ENCODE data around the gene CFB.

DNA sequence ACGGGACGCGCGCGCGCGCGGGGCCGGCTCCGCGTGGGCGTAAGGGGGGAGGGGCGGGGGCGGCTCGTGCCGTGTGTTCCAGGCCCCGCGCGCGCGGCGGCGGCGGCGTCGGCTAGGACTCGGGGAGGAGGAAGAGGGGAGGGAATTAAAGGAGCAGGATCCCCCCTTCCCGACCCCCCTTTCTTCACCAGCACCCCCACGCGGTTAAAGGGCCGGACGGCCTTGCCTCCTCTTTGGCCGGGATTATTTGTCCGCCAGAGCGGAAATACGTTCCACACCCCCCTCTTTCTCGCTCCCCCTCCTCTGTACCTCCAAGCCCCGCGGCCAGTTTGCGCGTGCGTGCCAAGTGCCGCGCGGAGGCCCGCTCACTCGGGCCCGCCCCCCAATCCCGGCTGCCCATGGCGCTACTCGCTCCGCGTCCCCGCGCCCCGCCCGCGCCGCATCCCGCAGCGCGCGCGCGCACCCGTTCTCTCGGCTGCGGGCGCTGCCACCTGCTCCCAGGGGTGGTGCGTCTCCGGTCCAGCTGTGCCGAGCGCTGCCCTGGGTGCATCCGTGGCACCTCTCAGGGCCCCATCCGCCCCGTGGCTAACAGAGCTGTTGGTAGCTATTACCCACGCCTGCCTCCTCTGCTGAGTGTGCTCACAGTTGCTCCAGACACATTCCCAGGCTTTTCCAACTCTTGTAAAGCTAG, 43.8 kb upstream of the CFB start, which contains the start of gene ZBTB12:
- TF ChIP-seq POLR2A (IDR thresholded peaks at IDR 0.05) = peak; percentile 46 to 72
- peak in 3 of 4 experiments; percentile 5 to 16 (median 15) for TF ChIP-seq CTCF (IDR thresholded peaks at IDR 0.05)
- TF ChIP-seq EP300 (IDR thresholded peaks at IDR 0.05) = no peak
- TF ChIP-seq POLR2AphosphoS5 (IDR thresholded peaks at IDR 0.05) = peak; percentile 60

Measured in gastroesophageal sphincter (tissue), 3 donors.